Activated naive CD4-positive, alpha-beta T cell treated with anti-CD3 and anti-CD28 coated beads, Interleukin-2, amount 50 U/mL, for 72 hours (primary cell): Measurements from ENCODE around the gene DISP3. TPM values are rescaled to one million over a fixed set of nuclear protein-coding genes. Genes with fewer than 3 reads are reported as not detected.
"Not testable (repeated sequence)": the region's sequence is repeated elsewhere in the genome, so short reads cannot be mapped to it uniquely, and the experiment has no call there.

Experiments used
- ATAC-seq, 2 donors: fragments of 150-1000 bp; cut with Tn5 transposase; 2 replicates each; pipeline ENCODE4 v1.10.0; 2021; ENCODE audit warnings: mild to moderate bottlenecking in 2 of 2, moderate library complexity in 2 of 2
- DNase-seq, 2 donors: peaks; one replicate each; pipeline ENCODE4 v3.0.0; 2021 to 2022; ENCODE audit warnings: low spot score in 2 of 2
- H3K27ac Mint-ChIP-seq, 2 donors: one replicate each; pipeline ENCODE4 v1.8.0; 2022; ENCODE audit warnings: mild to moderate bottlenecking in 2 of 2, mixed read lengths in 2 of 2
- H3K36me3 Mint-ChIP-seq, 2 donors: one replicate each; pipeline ENCODE4 v1.8.0; 2022; ENCODE audit warnings: mixed read lengths in 2 of 2
- H3K9me3 Mint-ChIP-seq, 2 donors: one replicate each; pipeline ENCODE4 v1.8.0; 2022; ENCODE audit warnings: mixed read lengths in 2 of 2
- total RNA-seq, 2 donors: library from RNA; stranded (reverse); gene quantifications; one replicate each; pipeline ENCODE4 v1.2.3, GENCODE V29; 2022

Gene DISP3
- total RNA-seq, 2 donors from 2014 or later, result 0.80 to 0.82 TPM

- no peak overlapping the region for H3K27ac Mint-ChIP-seq
- DNase-seq (no peak), ATAC-seq (no peak)
- no peaks in the 10 kb centered on the region for H3K9me3 Mint-ChIP-seq
- H3K36me3 Mint-ChIP-seq, result no peaks in the 10 kb centered on the region
Measured at GRCh38 chr1:11563560-11564069, 84.7 kb downstream of the DISP3 start.

- Mint-ChIP-seq H3K36me3 (no peaks in the 10 kb centered on the region), H3K9me3 (no peaks in the 10 kb centered on the region), H3K27ac (no peak overlapping the region)
- ATAC-seq (no peak), DNase-seq (no peak)
Measured at GRCh38 chr1:11564237-11564636, 85.3 kb downstream of the DISP3 start.

GRCh38 chr1:11566042-11566850 lies 87.3 kb downstream of the DISP3 start:
- DNase-seq (no peak), ATAC-seq (no peak)
- H3K9me3 Mint-ChIP-seq, result no peaks in the 10 kb centered on the region
- H3K27ac Mint-ChIP-seq, result no peak overlapping the region
- H3K36me3 Mint-ChIP-seq, result no peaks in the 10 kb centered on the region

- H3K36me3 Mint-ChIP-seq, result no peaks in the 10 kb centered on the region
- H3K27ac Mint-ChIP-seq, result no peak overlapping the region
- DNase-seq (no peak), ATAC-seq (no peak)
- H3K9me3 Mint-ChIP-seq, result no peaks in the 10 kb centered on the region
Measured at GRCh38 chr1:11567244-11568065, 88.5 kb downstream of the DISP3 start.

- Mint-ChIP-seq H3K27ac (no peak overlapping the region), H3K9me3 (no peaks in the 10 kb centered on the region), H3K36me3 (no peaks in the 10 kb centered on the region)
- DNase-seq (no peak), ATAC-seq (no peak)
Measured at GRCh38 chr1:11568687-11569086, 89.7 kb downstream of the DISP3 start.

- Mint-ChIP-seq H3K36me3 (no peaks in the 10 kb centered on the region), H3K9me3 (no peaks in the 10 kb centered on the region), H3K27ac (no peak overlapping the region)
- DNase-seq, result no peak
- ATAC-seq, result no peak
Measured at GRCh38 chr1:11569551-11569950, 90.6 kb downstream of the DISP3 start.

GRCh38 chr1:11569954-11570353 lies 91.0 kb downstream of the DISP3 start:
- no peak for ATAC-seq
- H3K36me3 Mint-ChIP-seq, result no peaks in the 10 kb centered on the region

GRCh38 chr1:11570821-11571380 lies 91.9 kb downstream of the DISP3 start:
- DNase-seq (no peak), ATAC-seq (no peak)
- Mint-ChIP-seq H3K27ac (no peak overlapping the region), H3K9me3 (no peaks in the 10 kb centered on the region), H3K36me3 (no peaks in the 10 kb centered on the region)

More at GRCh38 chr1:11569954-11570353, 91.0 kb downstream of the DISP3 start:
- Mint-ChIP-seq H3K9me3 (no peaks in the 10 kb centered on the region), H3K27ac (no peak overlapping the region)
- DNase-seq, result no peak

GRCh38 chr1:11571906-11572616 lies 93.1 kb downstream of the DISP3 start:
- H3K36me3 Mint-ChIP-seq, result no peaks in the 10 kb centered on the region
- no peak overlapping the region for H3K27ac Mint-ChIP-seq
- ATAC-seq (no peak), DNase-seq (peak in 1 of 2 donors; percentile 25)
- no peaks in the 10 kb centered on the region for H3K9me3 Mint-ChIP-seq

- DNase-seq (no peak), ATAC-seq (no peak)
- no peaks in the 10 kb centered on the region for H3K36me3 Mint-ChIP-seq
- no peak overlapping the region for H3K27ac Mint-ChIP-seq
- no peaks in the 10 kb centered on the region for H3K9me3 Mint-ChIP-seq
Measured at GRCh38 chr1:11573116-11573692, 94.2 kb downstream of the DISP3 start.

GRCh38 chr1:11575553-11575952 lies 96.6 kb downstream of the DISP3 start:
- ATAC-seq (no peak), DNase-seq (no peak)
- H3K9me3 Mint-ChIP-seq, result no peaks in the 10 kb centered on the region
- no peaks in the 10 kb centered on the region for H3K36me3 Mint-ChIP-seq
- no peak overlapping the region for H3K27ac Mint-ChIP-seq

GRCh38 chr1:11576109-11576875 lies 97.3 kb downstream of the DISP3 start:
- no peak for ATAC-seq
- no peaks in the 10 kb centered on the region for H3K9me3 Mint-ChIP-seq
- no peaks in the 10 kb centered on the region for H3K36me3 Mint-ChIP-seq

GRCh38 chr1:11578004-11578403 lies 99.0 kb downstream of the DISP3 start:
- no peak for DNase-seq
- H3K27ac Mint-ChIP-seq, result no peak overlapping the region
- no peaks in the 10 kb centered on the region for H3K36me3 Mint-ChIP-seq
- H3K9me3 Mint-ChIP-seq, result no peaks in the 10 kb centered on the region
- no peak for ATAC-seq

More at GRCh38 chr1:11576109-11576875, 97.3 kb downstream of the DISP3 start:
- no peak for DNase-seq
- H3K27ac Mint-ChIP-seq, result no peak overlapping the region

- ATAC-seq, result no peak
- Mint-ChIP-seq H3K27ac (no peak overlapping the region), H3K9me3 (no peaks in the 10 kb centered on the region), H3K36me3 (no peaks in the 10 kb centered on the region)
- no peak for DNase-seq
Measured at GRCh38 chr1:11579506-11579905, 100.6 kb downstream of the DISP3 start.

GRCh38 chr1:11580049-11580448 lies 101.1 kb downstream of the DISP3 start:
- H3K36me3 Mint-ChIP-seq, H3K27ac Mint-ChIP-seq, ATAC-seq, H3K9me3 Mint-ChIP-seq, DNase-seq: not testable (repeated sequence)
